HG03565 (cell line): ENCODE results near the gene TTR.

ENCODE experiments used
- ATAC-seq: cut with Tn5 transposase; IDR thresholded peaks from one replicate; pipeline ENCODE4 v1.9.1; 2021; ENCODE audit warnings: mild to moderate bottlenecking, moderate library complexity; ENCODE audit not compliant: unreplicated experiment

Gene TTR

GRCh38 chr18:31612124-31612523 lies 20.4 kb downstream of the TTR start:
- ATAC-seq: no peak

GRCh38 chr18:31614044-31614443 lies 22.4 kb downstream of the TTR start:
- ATAC-seq: no peak

DNA sequence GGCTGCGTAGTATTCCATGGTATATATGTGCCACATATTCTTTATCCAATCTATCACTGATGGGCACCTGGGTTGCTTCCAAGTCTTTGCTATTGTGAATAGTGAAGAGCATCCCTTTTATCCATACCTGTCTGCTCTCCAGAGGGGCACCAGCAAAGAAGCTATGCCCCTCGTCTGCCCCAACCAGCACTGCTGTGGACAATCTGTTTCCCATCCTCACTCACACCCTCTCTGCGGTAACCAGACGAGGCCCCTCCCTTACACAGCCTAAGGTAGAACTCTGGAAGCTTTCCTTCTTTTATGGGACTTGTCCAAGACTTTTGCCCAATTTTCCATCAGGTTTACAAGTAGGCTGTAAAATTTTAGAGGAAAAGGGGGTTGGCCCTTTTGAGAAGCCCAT lies 24.9 kb downstream of the TTR start:
- ATAC-seq: no peak

DNA sequence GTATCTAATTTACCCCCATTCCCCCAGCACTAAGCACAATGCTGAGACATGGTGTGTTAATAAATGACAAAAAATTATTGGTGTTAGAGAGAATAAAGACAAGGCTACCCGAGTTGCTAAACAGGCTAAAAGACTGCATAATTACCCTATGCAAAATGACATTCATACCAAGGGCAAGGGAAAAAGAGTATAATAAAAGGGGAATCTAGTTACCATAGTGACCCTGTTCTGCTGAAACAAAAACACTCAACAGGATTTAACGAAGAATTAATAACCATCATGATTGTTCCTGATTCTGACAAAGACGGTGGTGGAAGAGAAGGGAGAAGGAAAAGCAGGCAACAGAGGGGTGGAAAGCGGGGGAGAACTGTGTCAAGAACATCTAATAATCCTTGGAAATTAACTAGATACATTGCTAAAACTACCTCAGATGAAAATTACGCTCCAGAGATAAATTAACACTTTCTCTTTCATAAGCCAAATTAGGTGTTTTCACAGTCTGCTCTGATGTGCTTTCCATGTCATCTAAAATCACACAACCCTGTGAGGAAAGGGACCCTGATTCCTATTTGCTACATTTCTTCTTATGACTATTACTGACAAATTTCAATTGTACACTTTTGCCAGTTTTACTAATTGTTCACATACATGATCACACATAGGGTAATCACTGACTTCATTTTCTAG lies 25.5 kb downstream of the TTR start:
- ATAC-seq: no peak

DNA sequence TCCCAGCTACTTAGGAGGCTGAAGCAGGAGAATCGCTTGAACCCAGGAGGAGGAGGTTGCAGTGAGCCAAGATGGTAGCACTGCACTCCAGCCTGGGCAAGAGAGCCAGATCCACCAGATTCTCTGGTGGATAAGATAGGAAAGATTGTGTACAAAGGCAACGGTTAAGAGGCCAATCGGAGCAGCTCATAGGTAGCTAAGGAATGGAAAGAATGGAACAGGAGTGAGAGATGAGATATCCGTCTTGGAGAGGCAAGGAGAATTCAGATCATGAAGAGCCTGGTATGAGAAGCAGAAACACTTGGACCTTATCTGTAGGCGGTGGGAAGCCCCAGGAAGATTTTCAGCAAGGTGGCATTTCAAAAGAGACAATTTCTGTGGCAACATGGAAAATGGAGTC lies 27.1 kb downstream of the TTR start:
- ATAC-seq: no peak

DNA sequence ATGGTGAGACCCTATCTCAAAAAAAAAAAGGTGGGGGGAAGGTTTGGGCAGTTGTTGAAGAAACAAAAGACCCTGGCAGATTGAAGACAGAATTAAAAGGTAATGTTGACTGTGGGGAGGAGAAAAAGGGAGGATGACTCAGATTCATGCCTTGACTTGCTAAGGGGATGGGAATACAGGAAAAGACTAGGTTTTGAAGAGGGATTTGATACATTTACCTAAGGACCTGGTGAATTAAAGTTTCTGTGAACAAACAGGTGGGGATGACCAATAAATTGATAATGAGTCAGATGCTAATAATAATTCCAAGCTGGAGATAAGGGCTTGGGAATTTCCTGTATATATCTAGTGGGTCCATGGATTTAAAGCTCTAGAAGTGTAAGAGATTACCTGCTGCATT lies 27.6 kb downstream of the TTR start:
- no peak for ATAC-seq

GRCh38 chr18:31624892-31625640 lies 33.4 kb downstream of the TTR start:
- no peak for ATAC-seq

DNA sequence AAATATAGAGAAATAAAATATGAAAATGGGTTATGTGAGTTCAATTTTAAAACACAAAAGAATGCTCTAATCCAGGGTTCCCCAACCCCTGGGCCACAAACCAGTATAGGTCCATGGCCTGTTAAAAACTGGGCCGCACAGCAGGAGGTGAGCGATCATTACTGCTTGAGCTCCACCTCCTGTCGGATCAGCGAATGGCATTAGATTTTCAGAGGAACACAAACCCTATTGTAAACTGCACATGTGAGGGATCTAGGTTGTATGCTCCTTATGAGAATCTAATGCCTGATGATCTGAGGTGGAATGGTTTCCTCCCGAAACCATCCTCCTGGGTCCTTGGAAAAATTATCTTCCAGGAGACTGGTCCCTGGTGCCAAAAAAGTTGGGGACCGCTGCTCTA lies 34.7 kb downstream of the TTR start:
- ATAC-seq: no peak

- no peak for ATAC-seq
Measured at GRCh38 chr18:31630549-31630948, 38.9 kb downstream of the TTR start.

GRCh38 chr18:31631526-31631925 lies 39.8 kb downstream of the TTR start:
- ATAC-seq: no peak

GRCh38 chr18:31632356-31632755 lies 40.7 kb downstream of the TTR start:
- ATAC-seq: no peak

DNA sequence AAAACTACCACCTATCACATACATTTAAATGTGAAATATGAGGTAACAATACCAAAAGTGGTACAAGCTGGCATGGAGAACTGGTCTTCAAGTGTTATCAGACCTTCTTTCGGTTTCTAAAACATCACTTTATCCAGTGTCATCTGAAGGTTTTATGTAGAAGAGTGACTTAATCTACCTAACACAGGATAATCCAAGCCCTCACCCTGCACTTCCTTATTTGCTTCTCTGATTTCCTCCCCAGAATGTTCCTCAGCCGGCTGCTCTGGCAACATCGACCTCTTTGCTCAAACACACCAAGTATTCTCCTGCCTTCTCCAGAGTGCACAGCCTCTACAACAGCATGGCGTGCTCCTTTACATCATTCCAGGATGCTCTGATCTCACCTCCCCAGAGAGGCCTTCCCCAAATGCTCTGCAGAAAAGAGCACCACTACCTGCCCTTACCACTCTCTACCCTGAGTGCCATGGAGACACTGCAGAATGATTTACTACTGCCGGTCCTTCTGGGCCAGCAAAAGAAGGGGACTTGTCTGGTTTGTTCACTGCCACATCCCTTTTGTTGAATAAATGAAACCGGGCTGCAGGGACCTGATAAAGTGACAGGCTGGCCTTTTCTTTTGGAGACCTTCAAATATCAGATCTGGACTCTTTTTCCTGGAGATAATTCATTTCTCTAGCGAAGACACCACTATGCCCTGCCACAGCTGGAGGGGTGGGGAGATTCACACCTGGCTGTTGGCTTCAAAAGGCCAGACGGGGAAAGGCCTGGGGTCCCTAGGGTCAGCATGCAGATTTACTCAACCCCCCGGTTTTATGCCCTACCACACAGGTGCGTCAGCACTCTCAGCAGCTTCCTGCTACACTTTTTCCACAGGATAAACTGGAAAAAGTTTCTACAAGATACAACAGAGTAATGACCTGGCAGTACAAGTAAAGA lies 42.0 kb downstream of the TTR start:
- peak; percentile 3 for ATAC-seq

- peak; percentile 99 for ATAC-seq
Measured at GRCh38 chr18:31634331-31634713, 42.6 kb downstream of the TTR start.

GRCh38 chr18:31636387-31636786 lies 44.7 kb downstream of the TTR start:
- ATAC-seq: no peak

DNA sequence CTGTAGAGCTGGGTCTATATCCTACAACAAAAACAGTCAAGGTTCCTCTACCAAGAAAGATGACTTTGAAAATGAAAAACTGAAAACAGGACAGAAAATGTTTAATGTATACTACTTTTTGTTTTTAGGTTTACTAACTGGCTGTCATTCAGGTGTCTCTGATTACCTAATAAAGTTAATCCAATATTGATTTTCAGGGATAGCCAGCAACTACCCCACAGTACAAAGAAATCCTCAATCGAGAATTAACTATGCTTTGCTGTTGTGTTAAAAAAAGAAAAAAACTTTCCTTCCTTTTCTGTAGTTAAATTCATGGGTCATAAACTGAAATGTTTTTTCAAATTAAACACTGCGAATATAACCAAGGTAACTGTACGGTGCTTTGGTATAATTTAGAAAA lies 45.8 kb downstream of the TTR start:
- no peak for ATAC-seq

GRCh38 chr18:31643003-31643402 lies 51.3 kb downstream of the TTR start:
- no peak for ATAC-seq

GRCh38 chr18:31645411-31645810 lies 53.7 kb downstream of the TTR start:
- no peak for ATAC-seq

DNA sequence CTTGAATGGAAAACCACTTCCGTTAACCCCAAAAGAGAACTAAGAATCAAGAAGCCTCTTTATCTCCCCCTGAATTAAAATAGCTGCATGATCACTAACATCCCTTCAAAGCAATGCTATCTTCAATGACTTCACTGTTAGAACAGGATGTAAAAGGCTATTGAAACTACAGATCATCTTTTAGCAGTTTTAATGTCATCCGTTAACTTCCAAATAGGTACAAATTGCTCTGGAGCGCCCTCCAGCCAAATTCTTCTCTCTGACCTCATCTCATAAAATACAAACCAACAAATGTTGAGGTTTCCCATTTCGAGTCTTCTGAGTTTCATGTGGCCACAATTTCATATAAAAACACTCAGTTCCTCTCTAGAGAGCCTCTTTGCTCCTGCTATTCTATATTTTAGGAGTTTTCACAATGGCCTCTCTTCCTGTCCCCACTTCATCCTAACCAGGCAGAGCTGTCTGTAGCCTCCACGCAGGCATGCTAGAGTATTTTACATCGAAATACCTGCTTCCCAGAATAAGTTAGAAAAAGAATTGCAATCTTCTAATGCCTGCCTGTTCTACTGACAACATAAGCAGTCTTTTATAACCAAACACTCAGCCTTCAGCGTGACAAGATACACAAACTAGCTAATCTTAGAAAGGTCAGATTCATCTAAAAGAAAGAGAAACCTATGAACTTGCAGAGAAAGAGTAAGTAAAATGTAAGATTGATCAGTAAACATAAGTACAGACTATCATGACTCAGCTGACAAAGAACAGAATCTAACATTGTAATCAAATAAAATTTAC lies 54.9 kb downstream of the TTR start:
- ATAC-seq: peak; percentile 29

DNA sequence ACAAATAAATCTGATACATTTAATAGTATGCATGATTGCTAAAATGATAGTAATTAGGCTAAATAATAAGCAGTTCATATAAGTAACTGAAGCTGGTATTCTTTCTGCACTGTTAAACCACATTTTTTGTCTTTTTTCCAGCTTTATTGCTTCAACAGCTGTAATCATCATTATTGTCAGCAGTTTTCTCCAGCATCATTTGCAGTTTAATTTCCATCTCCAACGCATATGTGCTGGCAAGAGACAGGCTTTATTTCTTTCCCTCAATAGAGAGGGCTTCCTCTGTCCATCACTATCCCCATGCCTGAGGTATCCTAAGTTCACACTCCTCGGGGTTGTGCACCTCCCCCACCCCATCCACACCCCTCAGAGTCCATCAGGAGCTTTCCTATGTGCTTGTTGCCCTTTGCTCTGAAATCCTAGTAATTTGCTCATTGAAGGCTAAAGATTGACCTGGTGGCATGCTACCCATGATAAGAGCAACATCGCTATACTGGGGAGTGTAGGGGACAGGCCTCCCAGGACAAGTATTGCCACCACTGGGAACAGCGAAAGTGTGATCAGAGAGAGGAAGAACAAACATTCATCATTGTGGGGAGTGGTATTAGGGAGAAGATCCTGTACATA lies 55.6 kb downstream of the TTR start:
- no peak for ATAC-seq
